ENCODE data around the gene DACT2. TPM values are rescaled to one million over a fixed set of nuclear protein-coding genes. Genes with fewer than 3 reads are reported as not detected.

DACT2 gene
- total RNA-seq, 2 donors from 2014 or later: not detected

Other genes starting within 250 kb of the DACT2 start
- gene FRMD1, start 240.6 kb downstream of the DACT2 start, total RNA-seq: not detected
- not detected for gene SMOC2, start 121.4 kb upstream of the DACT2 start, total RNA-seq

Measured in activated naive CD4-positive, alpha-beta T cell treated with anti-CD3 and anti-CD28 coated beads, Interleukin-2, amount 50 U/mL, for 72 hours (primary cell).